ENCODE data around the gene C16orf87.
"Not testable (repeated sequence)": the region's sequence is repeated elsewhere in the genome, so short reads cannot be mapped to it uniquely, and the experiment has no call there.

Gene C16orf87

GRCh38 chr16:46830902-46831647 lies at the start of gene C16orf87:
Gene C16orf87, minus strand, starts transcription at chr16:46831180. Its CDS starts 31 bp downstream, at chr16:46831149.
- DNase-seq (peak; percentile 89), ATAC-seq (peak; percentile 98)
- Mint-ChIP-seq H3K4me1 (peaks cover 43% of the 10 kb centered on the region), H3K27ac (peak within 1 kb of the TSS; percentile 100), H3K27me3 (no peaks in the 10 kb centered on the region), H3K4me3 (peak within 1 kb of the TSS; percentile 100), H3K9me3 (no peaks in the 10 kb centered on the region), H3K36me3 (ENCODE audit: low read depth) (peaks cover 5% of the 10 kb centered on the region)

GRCh38 chr16:46875243-46875642 lies 44.3 kb upstream of the C16orf87 start:
- no peaks in the 10 kb centered on the region for H3K36me3 Mint-ChIP-seq (ENCODE audit: low read depth)
- peaks cover 3% of the 10 kb centered on the region for H3K27me3 Mint-ChIP-seq
- no peaks in the 10 kb centered on the region for H3K4me1 Mint-ChIP-seq
- H3K4me3 Mint-ChIP-seq = no peak overlapping the region
- H3K9me3 Mint-ChIP-seq = no peaks in the 10 kb centered on the region
- H3K27ac Mint-ChIP-seq = no peak overlapping the region
- DNase-seq = no peak
- ATAC-seq = no peak

GRCh38 chr16:46873201-46873600 lies 42.2 kb upstream of the C16orf87 start:
- DNase-seq = no peak
- H3K27ac Mint-ChIP-seq = no peak overlapping the region
- H3K36me3 Mint-ChIP-seq (ENCODE audit: low read depth) = no peaks in the 10 kb centered on the region

GRCh38 chr16:46871597-46871996 lies 40.6 kb upstream of the C16orf87 start:
- no peaks in the 10 kb centered on the region for H3K27me3 Mint-ChIP-seq
- no peak overlapping the region for H3K4me3 Mint-ChIP-seq
- no peaks in the 10 kb centered on the region for H3K9me3 Mint-ChIP-seq
- ATAC-seq (no peak), DNase-seq (no peak)
- no peak overlapping the region for H3K27ac Mint-ChIP-seq
- no peaks in the 10 kb centered on the region for H3K36me3 Mint-ChIP-seq (ENCODE audit: low read depth)
- H3K4me1 Mint-ChIP-seq = no peaks in the 10 kb centered on the region

More at GRCh38 chr16:46873201-46873600, 42.2 kb upstream of the C16orf87 start:
- H3K4me3 Mint-ChIP-seq = no peak overlapping the region
- H3K9me3 Mint-ChIP-seq = no peaks in the 10 kb centered on the region
- no peak for ATAC-seq
- H3K27me3 Mint-ChIP-seq = no peaks in the 10 kb centered on the region
- H3K4me1 Mint-ChIP-seq = no peaks in the 10 kb centered on the region

GRCh38 chr16:46868891-46869290 lies 37.9 kb upstream of the C16orf87 start:
- not testable (repeated sequence) for ATAC-seq; H3K27ac Mint-ChIP-seq; H3K27me3 Mint-ChIP-seq; H3K4me1 Mint-ChIP-seq; H3K36me3 Mint-ChIP-seq (ENCODE audit: low read depth); H3K9me3 Mint-ChIP-seq; H3K4me3 Mint-ChIP-seq; DNase-seq

GRCh38 chr16:46867486-46867885 lies 36.5 kb upstream of the C16orf87 start:
- not testable (repeated sequence) for H3K27me3 Mint-ChIP-seq; H3K9me3 Mint-ChIP-seq; H3K27ac Mint-ChIP-seq; H3K4me3 Mint-ChIP-seq; H3K36me3 Mint-ChIP-seq (ENCODE audit: low read depth); DNase-seq; ATAC-seq
- peaks cover 16% of the 10 kb centered on the region for H3K4me1 Mint-ChIP-seq

GRCh38 chr16:46866286-46866685 lies 35.3 kb upstream of the C16orf87 start:
- Mint-ChIP-seq H3K27me3 (no peaks in the 10 kb centered on the region), H3K9me3 (no peaks in the 10 kb centered on the region), H3K4me1 (peaks cover 19% of the 10 kb centered on the region), H3K4me3 (no peak overlapping the region), H3K36me3 (ENCODE audit: low read depth) (no peaks in the 10 kb centered on the region), H3K27ac (no peak overlapping the region)
- no peak for DNase-seq
- ATAC-seq = no peak

- peak overlapping the region; percentile 47 for H3K27ac Mint-ChIP-seq
- ATAC-seq = peak; percentile 67
These were observed 31.8 kb upstream of the C16orf87 start for GRCh38 chr16:46862555-46863447.

GRCh38 chr16:46859719-46860152 lies 28.8 kb upstream of the C16orf87 start:
- peaks cover 32% of the 10 kb centered on the region for H3K4me1 Mint-ChIP-seq
- no peak overlapping the region for H3K27ac Mint-ChIP-seq
- no peak overlapping the region for H3K4me3 Mint-ChIP-seq
- ATAC-seq = peak; percentile 91
- no peaks in the 10 kb centered on the region for H3K36me3 Mint-ChIP-seq (ENCODE audit: low read depth)
- peak; percentile 58 for DNase-seq
- no peaks in the 10 kb centered on the region for H3K27me3 Mint-ChIP-seq
- no peaks in the 10 kb centered on the region for H3K9me3 Mint-ChIP-seq

More at GRCh38 chr16:46862555-46863447, 31.8 kb upstream of the C16orf87 start:
- no peak for DNase-seq
- no peaks in the 10 kb centered on the region for H3K9me3 Mint-ChIP-seq
- H3K4me3 Mint-ChIP-seq = no peak overlapping the region
- no peaks in the 10 kb centered on the region for H3K27me3 Mint-ChIP-seq
- peaks cover 32% of the 10 kb centered on the region for H3K4me1 Mint-ChIP-seq
- H3K36me3 Mint-ChIP-seq (ENCODE audit: low read depth) = no peaks in the 10 kb centered on the region

- no peak for DNase-seq
- ATAC-seq = no peak
- no peak overlapping the region for H3K27ac Mint-ChIP-seq
These were observed 27.2 kb upstream of the C16orf87 start for GRCh38 chr16:46858151-46858550.

GRCh38 chr16:46857368-46857945 lies 26.5 kb upstream of the C16orf87 start:
- Mint-ChIP-seq H3K36me3 (ENCODE audit: low read depth) (no peaks in the 10 kb centered on the region), H3K4me3 (no peak overlapping the region)
- ATAC-seq = no peak

More at GRCh38 chr16:46858151-46858550, 27.2 kb upstream of the C16orf87 start:
- H3K36me3 Mint-ChIP-seq (ENCODE audit: low read depth) = no peaks in the 10 kb centered on the region
- H3K27me3 Mint-ChIP-seq = no peaks in the 10 kb centered on the region
- peaks cover 23% of the 10 kb centered on the region for H3K4me1 Mint-ChIP-seq
- no peaks in the 10 kb centered on the region for H3K9me3 Mint-ChIP-seq
- no peak overlapping the region for H3K4me3 Mint-ChIP-seq

GRCh38 chr16:46855389-46855788 lies 24.4 kb upstream of the C16orf87 start:
- Mint-ChIP-seq H3K27ac (no peak overlapping the region), H3K4me1 (peaks cover 9% of the 10 kb centered on the region), H3K36me3 (ENCODE audit: low read depth) (no peaks in the 10 kb centered on the region), H3K9me3 (no peaks in the 10 kb centered on the region), H3K27me3 (no peaks in the 10 kb centered on the region), H3K4me3 (no peak overlapping the region)
- no peak for ATAC-seq
- no peak for DNase-seq

More at GRCh38 chr16:46857368-46857945, 26.5 kb upstream of the C16orf87 start:
- Mint-ChIP-seq H3K9me3 (no peaks in the 10 kb centered on the region), H3K27me3 (no peaks in the 10 kb centered on the region), H3K27ac (no peak overlapping the region), H3K4me1 (peaks cover 16% of the 10 kb centered on the region)
- no peak for DNase-seq

- no peak overlapping the region for H3K27ac Mint-ChIP-seq
- no peak overlapping the region for H3K4me3 Mint-ChIP-seq
- H3K36me3 Mint-ChIP-seq (ENCODE audit: low read depth) = no peaks in the 10 kb centered on the region
- no peak for DNase-seq
- ATAC-seq = no peak
- H3K4me1 Mint-ChIP-seq = peaks cover 4% of the 10 kb centered on the region
- no peaks in the 10 kb centered on the region for H3K9me3 Mint-ChIP-seq
- H3K27me3 Mint-ChIP-seq = no peaks in the 10 kb centered on the region
These were observed 23.9 kb upstream of the C16orf87 start for GRCh38 chr16:46854846-46855245.

- no peaks in the 10 kb centered on the region for H3K27me3 Mint-ChIP-seq
- no peaks in the 10 kb centered on the region for H3K4me1 Mint-ChIP-seq
- H3K27ac Mint-ChIP-seq = no peak overlapping the region
- H3K36me3 Mint-ChIP-seq (ENCODE audit: low read depth) = no peaks in the 10 kb centered on the region
- H3K9me3 Mint-ChIP-seq = no peaks in the 10 kb centered on the region
- no peak for ATAC-seq
- no peak overlapping the region for H3K4me3 Mint-ChIP-seq
- DNase-seq = peak; percentile 62
These were observed 22.9 kb upstream of the C16orf87 start for GRCh38 chr16:46853713-46854443.
